HepG2 (cell line): ENCODE data around the gene SDK2. TPM values are rescaled to one million over a fixed set of nuclear protein-coding genes. Genes with fewer than 3 reads are reported as not detected.

Experiments used
- ATAC-seq: fragments of 200-7000 bp; cut with Tn5 transposase; 3 replicates; pipeline ENCODE4 v1.9.1; 2020; ENCODE audit warnings: mild to moderate bottlenecking, moderate library complexity
- BruUV-seq: library from RNA; stranded (reverse); fragments of 400-500 nt; replicated peaks from 2 replicates; lab custom pipeline; 2021; lab: Mats Ljungman, UMichigan
- CTCF ChIA-PET: fragments of 300-600 bp; formaldehyde crosslinking; extraction: SDS; loops from one replicate; lab custom pipeline; 2021; ENCODE audit warnings: low total read pairs, inconsistent platforms, low intra/inter-chr PET ratio; lab: Yijun Ruan, JAX
- POLR2A ChIA-PET: fragments of 350-600 bp; sonication (Branson Sonifier 250); formaldehyde crosslinking; loops from one replicate; lab custom pipeline; 2020; ENCODE audit warnings: antibody characterized with exemption, inconsistent platforms; lab: Yijun Ruan, JAX
- DNase-seq: peaks from one replicate; pipeline ENCODE4 v3.0.0-alpha.2; 2015; ENCODE audit warnings: low spot score
- FAIRE-seq: peaks from 3 replicates; lab custom pipeline; 2011; peaks lifted over from hg19 to GRCh38; lab: Jason Lieb, UNC
- H2AFZ ChIP-seq: one replicate; pipeline ENCODE4 v1.6.1; 2011; ENCODE audit warnings: low read length, inconsistent platforms
- H3K27ac ChIP-seq: fragments of 300-600 bp; 3 replicates; pipeline ENCODE4 v1.8.0; 2011; ENCODE audit warnings: mixed run types, mild to moderate bottlenecking, mixed read lengths, low read length, inconsistent platforms; ENCODE audit not compliant: insufficient read depth; ENCODE audit errors: extremely low read length
- H3K27me3 ChIP-seq, 2 experiments: fragments of 200-600 bp in 1 of 2; 2 replicates in 1 of 2; 3 replicates in 1 of 2; pipeline versions ENCODE4 v1.6.0 to v1.8.0; 2011; ENCODE audit warnings: low read length in 2 of 2, mild to moderate bottlenecking in 2 of 2, moderate library complexity in 2 of 2, inconsistent platforms in 1 of 2; ENCODE audit not compliant: insufficient read depth in 2 of 2, control insufficient read depth in 1 of 2
- H3K36me3 ChIP-seq, 2 experiments: fragments of 200-600 bp in 1 of 2; replicated peaks in 1 of 2; 2 replicates in 1 of 2; 3 replicates in 1 of 2; pipeline versions ENCODE4 v1.5.1 to v1.8.0; 2011; ENCODE audit warnings: low read length in 2 of 2, inconsistent platforms in 1 of 2; ENCODE audit not compliant: insufficient read depth in 2 of 2, control insufficient read depth in 1 of 2
- H3K4me1 ChIP-seq: 2 replicates; pipeline ENCODE4 v1.5.1; 2012; ENCODE audit warnings: low read length, inconsistent platforms; ENCODE audit not compliant: insufficient read depth
- H3K4me2 ChIP-seq: 2 replicates; pipeline ENCODE4 v1.6.0; 2011; ENCODE audit warnings: low read depth, low read length, inconsistent platforms
- H3K4me3 ChIP-seq, 3 experiments: fragments of 200-600 bp in 1 of 3; sonication (generic), shearing (Covaris generic) in 1 of 3; replicated peaks in 1 of 3; 2 replicates each; pipeline ENCODE4 v1.5.1; 2011 to 2016; ENCODE audit warnings: low read length in 3 of 3, inconsistent platforms in 2 of 3, low read depth in 2 of 3, mild to moderate bottlenecking in 2 of 3, control low read depth in 1 of 3, mixed read lengths in 1 of 3; ENCODE audit not compliant: insufficient read depth in 1 of 3
- H3K79me2 ChIP-seq: one replicate; pipeline ENCODE4 v1.6.1; 2011; ENCODE audit warnings: low read length, inconsistent platforms; ENCODE audit not compliant: insufficient read depth
- H3K9ac ChIP-seq: 2 replicates; pipeline ENCODE4 v1.6.0; 2011; ENCODE audit warnings: mild to moderate bottlenecking, low read depth, low read length, inconsistent platforms; ENCODE audit not compliant: insufficient read depth
- H3K9me3 ChIP-seq: 2 replicates; pipeline ENCODE4 v1.5.1; 2012; ENCODE audit warnings: mild to moderate bottlenecking, low read length
- H4K20me1 ChIP-seq: 2 replicates; pipeline ENCODE4 v1.6.0; 2011; ENCODE audit warnings: inconsistent platforms, mild to moderate bottlenecking, low read length, moderate library complexity; ENCODE audit not compliant: insufficient read depth
- CHD4 ChIP-seq: fragments of 200-600 bp; sonication (generic); IDR thresholded peaks from 2 replicates; pipeline ENCODE4 v1.7.0; 2017; ENCODE audit warnings: mild to moderate bottlenecking, low read length, borderline replicate concordance
- EZH2 ChIP-seq: conservative IDR thresholded peaks from 2 replicates; pipeline ENCODE4 v1.6.1; 2012; ENCODE audit warnings: mild to moderate bottlenecking, low read depth, low read length, moderate library complexity
- KDM1A ChIP-seq: IDR thresholded peaks from 2 replicates; pipeline ENCODE4 v1.6.1; 2016; ENCODE audit warnings: missing compliant biosample characterization
- MEIS1 ChIP-seq: sonication (generic); formaldehyde crosslinking; IDR thresholded peaks from 2 replicates; pipeline ENCODE4 v1.9.0; 2021; ENCODE audit warnings: mild to moderate bottlenecking, missing genetic modification reagents, moderate library complexity, borderline replicate concordance
- NR3C1 ChIP-seq: sonication (generic); formaldehyde crosslinking; IDR thresholded peaks from 2 replicates; pipeline ENCODE4 v1.4.0; 2020; ENCODE audit warnings: missing genetic modification reagents
- RARG ChIP-seq: sonication (generic); formaldehyde crosslinking; IDR thresholded peaks from 2 replicates; pipeline ENCODE4 v1.4.0; 2020; ENCODE audit warnings: low read depth, mild to moderate bottlenecking, missing genetic modification reagents
- SOX13 ChIP-seq, 3 experiments: fragments of 450-650 bp in 1 of 3; sonication (generic) in 1 of 3; formaldehyde crosslinking in 1 of 3; IDR thresholded peaks in 2 of 3; conservative IDR thresholded peaks in 1 of 3; 2 replicates each; pipeline versions ENCODE4 v1.5.0 to v1.6.1; 2016 to 2020; ENCODE audit warnings: antibody characterized with exemption in 1 of 3, mild to moderate bottlenecking in 1 of 3, missing compliant biosample characterization in 1 of 3, missing genetic modification reagents in 1 of 3, moderate library complexity in 1 of 3
- SRSF1 ChIP-seq: fragments of 200-400 bp; formaldehyde crosslinking; optimal IDR thresholded peaks from 2 replicates; pipeline ENCODE3; 2017; ENCODE audit warnings: mild to moderate bottlenecking, low read depth, low read length, moderate library complexity
- ZMYM3 ChIP-seq: sonication (generic); formaldehyde crosslinking; IDR thresholded peaks from 2 replicates; pipeline ENCODE4 v1.5.1; 2020; ENCODE audit warnings: mild to moderate bottlenecking, missing genetic modification reagents
- ZNF17 ChIP-seq: sonication (generic); formaldehyde crosslinking; IDR thresholded peaks from 2 replicates; pipeline ENCODE4 v1.5.0; 2020; ENCODE audit warnings: mild to moderate bottlenecking, missing genetic modification reagents
- ZNF567 ChIP-seq: sonication (generic); formaldehyde crosslinking; IDR thresholded peaks from 2 replicates; pipeline ENCODE4 v1.8.1; 2023; ENCODE audit warnings: mild to moderate bottlenecking, missing genetic modification reagents, borderline replicate concordance
- ZNF629 ChIP-seq: sonication (generic); formaldehyde crosslinking; conservative IDR thresholded peaks from 2 replicates; pipeline ENCODE4 v1.5.0; 2020; ENCODE audit warnings: missing genetic modification reagents
- ZNF83 ChIP-seq: sonication (generic); formaldehyde crosslinking; IDR thresholded peaks from 2 replicates; pipeline ENCODE4 v1.4.0; 2020; ENCODE audit warnings: missing genetic modification reagents, mild to moderate bottlenecking, borderline replicate concordance
- WGBS: methylation state at CpG from one replicate; pipeline ENCODE4 v1.1.6; 2017; ENCODE audit warnings: low lambda C conversion rate; 5-methylcytosine and 5-hydroxymethylcytosine counted together
- in situ Hi-C: cut with HindIII; loops from 2 replicates; pipeline ENCODE4 v1.10.0; 2017; ENCODE audit warnings: low pct_unique_long_range_greater_than_20kb; ENCODE audit not compliant: extremely low pct_ligation_motif_present
- intact Hi-C: fragments of 100-400 bp; cut with micrococcal nuclease; formaldehyde crosslinking; loops from one replicate; pipeline ENCODE4 v1.10.0; 2022; ENCODE audit not compliant: unreplicated experiment
- polyA plus RNA-seq, 8 experiments: library from polyadenylated mRNA; depleted of rRNA in 3 of 8; stranded (reverse) in 7 of 8; unstranded in 1 of 8; fragments of >200 nt; fragmentation: Illumina TruSeq in 4 of 8; extraction: Trizol in 4 of 8; gene quantifications; 2 replicates each; pipeline versions ENCODE4 v1.2.1 to v1.2.3, GENCODE V29; 2011 to 2016; ENCODE audit warnings: low read depth in 4 of 8, missing spikeins in 1 of 8, mixed read lengths in 1 of 8; ENCODE audit not compliant: insufficient read depth in 1 of 8
- total RNA-seq, 5 experiments: library from RNA; depleted of rRNA; stranded (reverse); fragments of >200 nt; fragmentation: Illumina TruSeq; extraction: Trizol; gene quantifications; 2 replicates each; pipeline ENCODE4 v1.2.3, GENCODE V29; 2016; ENCODE audit warnings: low read depth in 1 of 5
- TF ChIP-seq, protein P1 (sequence below): IDR thresholded peaks from 2 replicates; pipeline ENCODE4 v1.6.1; 2016; ENCODE audit warnings: missing compliant biosample characterization, missing genetic modification reagents, borderline replicate concordance
- TF ChIP-seq, protein P2 (sequence below): sonication (generic); formaldehyde crosslinking; IDR thresholded peaks from 2 replicates; pipeline ENCODE4 v1.5.0; 2020; ENCODE audit warnings: mild to moderate bottlenecking, missing genetic modification reagents

The SDK2 gene
- total and polyA plus RNA-seq, 2 of the 13 experiments (the other 11 are each of a cell fraction or from before 2014, with no cell fraction given) = not detected

- CTCF ChIA-PET = no interaction called here
- no peaks in the 10 kb centered on the region for H3K79me2 ChIP-seq
- no peaks in the 10 kb centered on the region for H3K36me3 ChIP-seq
- FAIRE-seq = no peak
- H3K4me3 ChIP-seq = no peak overlapping the region
- ATAC-seq = no peak
- BruUV-seq = no TSS peak
- peaks cover 42% of the 10 kb centered on the region for H3K4me1 ChIP-seq
- 10% methylated on average over 5 of the region's 7 CpGs for WGBS
- no peak for DNase-seq
- H3K27me3 ChIP-seq = peaks cover 16 to 76% of the 10 kb centered on the region in 2 experiments
- intact Hi-C loops (no loop called here), in situ Hi-C loops (no loop called here)
- TF ChIP-seq, protein P1, sequence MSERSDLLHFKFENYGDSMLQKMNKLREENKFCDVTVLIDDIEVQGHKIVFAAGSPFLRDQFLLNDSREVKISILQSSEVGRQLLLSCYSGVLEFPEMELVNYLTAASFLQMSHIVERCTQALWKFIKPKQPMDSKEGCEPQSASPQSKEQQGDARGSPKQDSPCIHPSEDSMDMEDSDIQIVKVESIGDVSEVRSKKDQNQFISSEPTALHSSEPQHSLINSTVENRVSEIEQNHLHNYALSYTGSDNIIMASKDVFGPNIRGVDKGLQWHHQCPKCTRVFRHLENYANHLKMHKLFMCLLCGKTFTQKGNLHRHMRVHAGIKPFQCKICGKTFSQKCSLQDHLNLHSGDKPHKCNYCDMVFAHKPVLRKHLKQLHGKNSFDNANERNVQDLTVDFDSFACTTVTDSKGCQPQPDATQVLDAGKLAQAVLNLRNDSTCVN (CRISPR knock-in tag) = no peak
- TF ChIP-seq ZNF629 (CRISPR knock-in tag) (peak; percentile 94), CHD4 (peak; percentile 72), KDM1A (peak; percentile 70; the same call in 1 of the 2 replicates), ZMYM3 (CRISPR knock-in tag) (peak; percentile 58; the same call in 1 of the 2 replicates), RARG (CRISPR knock-in tag) (no peak)
- no peak overlapping the region for H3K4me2 ChIP-seq
- no peak overlapping the region for H2AFZ ChIP-seq
- H3K9ac ChIP-seq = no peak overlapping the region
- no peak overlapping the region for H3K27ac ChIP-seq
- POLR2A ChIA-PET = interaction anchor here (1.4 kb wide), 1 partner anchor 12 kb away, joined by 5 read pairs; no protein-coding TSS in a partner anchor
- no peaks in the 10 kb centered on the region for H3K9me3 ChIP-seq
- H4K20me1 ChIP-seq = no peaks in the 10 kb centered on the region
Measured at GRCh38 chr17:73342541-73343167, 301.6 kb downstream of the SDK2 start.

DNA sequence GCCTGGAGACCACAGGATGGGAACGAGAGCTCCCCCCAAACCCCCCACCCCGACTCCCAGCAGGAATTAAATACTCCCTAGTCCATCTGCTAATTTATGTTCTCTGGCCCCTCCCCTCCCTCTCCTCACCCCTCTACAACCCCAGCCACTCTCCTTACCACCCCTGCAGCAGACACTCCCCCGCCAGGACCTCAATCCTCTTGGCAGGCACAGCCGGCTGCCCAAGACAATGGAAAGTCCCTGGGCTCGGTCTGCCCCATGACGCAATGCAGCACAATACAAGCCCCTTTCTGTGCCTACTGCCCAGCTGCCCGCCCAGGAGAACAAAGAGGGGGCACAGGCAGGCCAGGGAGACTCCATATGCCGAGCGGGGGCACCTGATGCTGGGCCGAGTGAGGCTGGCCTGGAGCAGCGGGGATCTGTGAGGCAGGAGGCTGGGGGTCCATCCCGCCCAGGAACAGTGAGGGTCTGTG lies 302.2 kb downstream of the SDK2 start:
- ATAC-seq (peak; percentile 14; the same call in 2 of the 3 replicates), DNase-seq (no peak), FAIRE-seq (no peak)
- BruUV-seq = no TSS peak
- CTCF ChIA-PET = no interaction called here
- intact Hi-C loops = no loop called here
- Histone ChIP-seq H4K20me1 (no peaks in the 10 kb centered on the region), H3K4me3 (no peak overlapping the region), H2AFZ (no peak overlapping the region), H3K79me2 (no peaks in the 10 kb centered on the region), H3K4me1 (peaks cover 47% of the 10 kb centered on the region), H3K4me2 (no peak overlapping the region), H3K9ac (no peak overlapping the region), H3K9me3 (no peaks in the 10 kb centered on the region), H3K27me3 (peaks cover 12 to 76% of the 10 kb centered on the region in 2 experiments), H3K27ac (no peak overlapping the region), H3K36me3 (no peaks in the 10 kb centered on the region)
- 26% methylated on average over 11 of the region's 12 CpGs for WGBS
- in situ Hi-C loops = no loop called here
- POLR2A ChIA-PET = interaction anchor here (0.8 to 1.4 kb wide), 2 partner anchors 12 to 80 kb away, joined by 3 to 5 read pairs; partner anchors contain the start of gene CPSF4L
- TF ChIP-seq SOX13 (IDR thresholded peaks at IDR 0.05) (no peak), SOX13 (CRISPR knock-in tag; conservative IDR thresholded peaks at IDR 0.05 in 1 of 2, IDR thresholded peaks at IDR 0.05 in 1 of 2) (peak in 1 of 2 experiments; percentile 69; a peak in 2 of 4 replicates), EZH2 (no peak), ZNF83 (CRISPR knock-in tag) (no peak), NR3C1 (CRISPR knock-in tag) (no peak), ZNF567 (CRISPR knock-in tag) (no peak), SRSF1 (no peak), MEIS1 (CRISPR knock-in tag) (no peak), ZNF17 (CRISPR knock-in tag) (no peak)
- TF ChIP-seq, protein P2, sequence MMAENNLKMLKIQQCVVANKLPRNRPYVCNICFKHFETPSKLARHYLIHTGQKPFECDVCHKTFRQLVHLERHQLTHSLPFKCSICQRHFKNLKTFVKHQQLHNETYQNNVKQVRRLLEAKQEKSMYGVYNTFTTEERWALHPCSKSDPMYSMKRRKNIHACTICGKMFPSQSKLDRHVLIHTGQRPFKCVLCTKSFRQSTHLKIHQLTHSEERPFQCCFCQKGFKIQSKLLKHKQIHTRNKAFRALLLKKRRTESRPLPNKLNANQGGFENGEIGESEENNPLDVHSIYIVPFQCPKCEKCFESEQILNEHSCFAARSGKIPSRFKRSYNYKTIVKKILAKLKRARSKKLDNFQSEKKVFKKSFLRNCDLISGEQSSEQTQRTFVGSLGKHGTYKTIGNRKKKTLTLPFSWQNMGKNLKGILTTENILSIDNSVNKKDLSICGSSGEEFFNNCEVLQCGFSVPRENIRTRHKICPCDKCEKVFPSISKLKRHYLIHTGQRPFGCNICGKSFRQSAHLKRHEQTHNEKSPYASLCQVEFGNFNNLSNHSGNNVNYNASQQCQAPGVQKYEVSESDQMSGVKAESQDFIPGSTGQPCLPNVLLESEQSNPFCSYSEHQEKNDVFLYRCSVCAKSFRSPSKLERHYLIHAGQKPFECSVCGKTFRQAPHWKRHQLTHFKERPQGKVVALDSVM (CRISPR knock-in tag) = no peak
